H1 (cell line): ENCODE results near the gene PLAC1. TPM values are rescaled to one million over a fixed set of nuclear protein-coding genes. Genes with fewer than 3 reads are reported as not detected.

Experiments
- HDAC2 ChIP-seq, 2 experiments: fragments of 300-600 bp in 1 of 2; sonication (generic) in 1 of 2; IDR thresholded peaks; 2 replicates each; pipeline ENCODE4 v1.6.1; 2011 to 2012; ENCODE audit warnings: low read depth in 2 of 2, low read length in 2 of 2, mild to moderate bottlenecking in 2 of 2, moderate library complexity in 2 of 2, borderline replicate concordance in 1 of 2, inconsistent platforms in 1 of 2
- polyA plus RNA-seq, 7 experiments: library from polyadenylated mRNA; depleted of rRNA in 3 of 7; stranded (reverse) in 5 of 7; unstranded in 2 of 7; fragments of >200 nt in 5 of 7; fragments of 200-250 nt in 2 of 7; gene quantifications; 1 replicate in 5 of 7; 2 replicates in 1 of 7; 4 replicates in 1 of 7; pipeline versions ENCODE4 v1.2.1 to v1.2.3, GENCODE V29; 2011 to 2013; ENCODE audit warnings: missing spikeins in 2 of 7, mixed read lengths in 2 of 7
- total RNA-seq: library from RNA; stranded (reverse); fragmentation: NEBNext Ultra II Directional; extraction: Animal tissue kit (Norgen Biotek cat#: 25700); gene quantifications from 2 replicates; pipeline ENCODE4 v1.2.1, GENCODE V29; 2021

The PLAC1 gene
- total and polyA plus RNA-seq, 2 of the 8 experiments (the other 6 are each of a cell fraction or from before 2014, with no cell fraction given): 1.8 TPM; not detected in 1

DNA sequence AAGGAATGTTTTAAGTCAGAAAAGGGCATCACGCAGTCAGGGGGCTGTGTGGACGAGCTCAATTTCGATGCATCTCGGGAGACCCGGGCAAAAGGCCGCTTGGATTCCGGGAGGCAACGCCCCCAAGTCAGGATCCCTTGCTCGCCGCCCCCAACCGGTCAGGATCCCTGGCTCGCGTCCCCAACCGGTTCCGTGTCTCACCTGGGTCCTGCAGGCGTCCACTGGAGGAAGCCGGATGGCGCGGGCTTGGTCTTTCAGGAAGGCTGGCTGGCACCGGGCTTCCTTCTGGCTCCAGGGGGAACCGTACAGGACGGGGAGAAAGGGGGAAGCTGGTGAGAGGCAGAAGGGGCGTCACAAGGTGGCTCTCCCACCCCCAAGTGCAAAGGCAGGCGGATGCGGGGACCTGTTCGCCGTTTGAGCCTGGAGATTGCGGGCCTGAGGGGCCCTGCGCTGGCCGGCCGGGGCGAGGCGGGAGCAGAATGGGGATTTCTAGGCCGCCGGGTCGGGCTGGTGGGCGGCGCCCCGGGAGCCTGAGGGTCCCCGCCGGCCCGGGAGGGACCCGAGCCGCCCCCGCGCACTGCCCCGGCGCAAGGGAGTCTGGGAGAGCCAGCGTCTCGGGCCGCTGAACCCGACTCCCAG lies 113.6 kb downstream of the PLAC1 start (continued):
- TF ChIP-seq HDAC2 (IDR thresholded peaks at IDR 0.05; ENCODE audit: borderline replicate concordance in 1 of 2, low read depth in 2 of 2, low read length in 2 of 2): no peak
